ENCODE results near the gene HTT-AS.

- TF ChIP-seq CTCF (IDR thresholded peaks at IDR 0.05; ENCODE audit: insufficient read depth, low read length, poor library complexity, severe bottlenecking) (no peak), EZH2phosphoT487 (conservative IDR thresholded peaks at IDR 0.05; ENCODE audit: low read length) (no peak)
Measured at GRCh38 chr4:3021627-3022026, 52.7 kb downstream of the HTT-AS start.
